ENCODE data around the gene EIF4G1. TPM values are rescaled to one million over a fixed set of nuclear protein-coding genes. Genes with fewer than 3 reads are reported as not detected.

The EIF4G1 gene
- total and polyA plus RNA-seq, 2 donors (not counting 3 experiments of a cell fraction or from before 2014, with no cell fraction given), result 355 to 532 TPM

DNA sequence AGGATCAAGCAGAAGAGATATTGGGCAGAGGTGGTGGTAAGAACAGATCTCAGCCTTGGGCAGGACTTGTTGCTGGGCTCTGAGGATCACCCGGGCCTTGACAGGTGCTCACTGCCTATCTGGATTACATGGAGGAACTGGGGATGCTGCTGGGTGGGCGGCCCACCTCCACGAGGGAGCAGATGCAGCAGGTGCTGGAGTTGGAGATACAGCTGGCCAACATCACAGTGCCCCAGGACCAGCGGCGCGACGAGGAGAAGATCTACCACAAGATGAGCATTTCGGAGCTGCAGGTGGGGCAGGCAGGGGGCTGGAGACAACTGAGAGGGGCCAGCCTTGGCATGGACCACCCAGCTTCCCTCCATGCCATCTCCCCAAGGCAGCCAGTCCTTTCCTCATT lies 30.7 kb upstream of the EIF4G1 start:
- Histone ChIP-seq H2AFZ (ENCODE audit: low read depth, low read length) (no peak overlapping the region), H3K27me3 (ENCODE audit: control insufficient read depth in 2 of 2, insufficient read depth in 2 of 2, low read length in 2 of 2) (peaks cover 4 to 6% of the 10 kb centered on the region in 2 experiments), H3K9me1 (replicated peaks; ENCODE audit: control insufficient read depth, extremely low read depth, insufficient read depth, low read length) (no peaks in the 10 kb centered on the region), H4K20me1 (replicated peaks; ENCODE audit: control insufficient read depth, extremely low read depth, insufficient read depth, low read length) (no peaks in the 10 kb centered on the region), H3K79me2 (ENCODE audit: control insufficient read depth, insufficient read depth, low read length) (no peaks in the 10 kb centered on the region), H3K4me3 (replicated peaks in 1 of 3; ENCODE audit: insufficient read depth in 1 of 3, low read depth in 1 of 3, low read length in 3 of 3) (no peak overlapping the region), H3K36me3 (ENCODE audit: control insufficient read depth in 2 of 2, extremely low read depth in 1 of 2, insufficient read depth in 2 of 2, low read length in 2 of 2) (no peaks in the 10 kb centered on the region), H3K9ac (replicated peaks; ENCODE audit: extremely low read depth, insufficient read depth, low read length) (no peak overlapping the region), H3K9me3 (replicated peaks; ENCODE audit: control insufficient read depth, insufficient read depth, low read length) (no peaks in the 10 kb centered on the region), H3K4me2 (ENCODE audit: insufficient read depth, low read length) (no peak overlapping the region), H3K27ac (ENCODE audit: insufficient read depth, low read depth, low read length) (no peak overlapping the region), H3K4me1 (ENCODE audit: control insufficient read depth, extremely low read depth, insufficient read depth, low read length) (no peaks in the 10 kb centered on the region)
- ChIA-PET CTCF (interaction anchor here (1.1 to 5.7 kb wide), 3 partner anchors 139 to 387 kb away, joined by 5 to 41 read pairs (median 11); no protein-coding TSS in a partner anchor), POLR2A (no interaction called here)
- TF ChIP-seq GATA2 (IDR thresholded peaks at IDR 0.05; ENCODE audit: insufficient read depth, insufficient read length, low read depth, low read length) (no peak), JUN (IDR thresholded peaks at IDR 0.05; ENCODE audit: borderline replicate concordance, insufficient read depth, insufficient read length, low read depth) (no peak), MYC (IDR thresholded peaks at IDR 0.05; ENCODE audit: low read depth, low read length) (no peak), EZH2 (IDR thresholded peaks at IDR 0.05; ENCODE audit: borderline replicate concordance, low read depth, low read length, severe bottlenecking) (no peak), MAX (IDR thresholded peaks at IDR 0.05; ENCODE audit: insufficient read depth, insufficient read length) (no peak), POLR2AphosphoS5 (IDR thresholded peaks at IDR 0.05; ENCODE audit: insufficient read depth, low read depth, low read length) (no peak), FOS (IDR thresholded peaks at IDR 0.05; ENCODE audit: borderline replicate concordance, insufficient read depth, low read length) (no peak), POLR2A (IDR thresholded peaks at IDR 0.05; ENCODE audit: low read depth, low read length) (no peak)
- TF ChIP-seq, protein P1, sequence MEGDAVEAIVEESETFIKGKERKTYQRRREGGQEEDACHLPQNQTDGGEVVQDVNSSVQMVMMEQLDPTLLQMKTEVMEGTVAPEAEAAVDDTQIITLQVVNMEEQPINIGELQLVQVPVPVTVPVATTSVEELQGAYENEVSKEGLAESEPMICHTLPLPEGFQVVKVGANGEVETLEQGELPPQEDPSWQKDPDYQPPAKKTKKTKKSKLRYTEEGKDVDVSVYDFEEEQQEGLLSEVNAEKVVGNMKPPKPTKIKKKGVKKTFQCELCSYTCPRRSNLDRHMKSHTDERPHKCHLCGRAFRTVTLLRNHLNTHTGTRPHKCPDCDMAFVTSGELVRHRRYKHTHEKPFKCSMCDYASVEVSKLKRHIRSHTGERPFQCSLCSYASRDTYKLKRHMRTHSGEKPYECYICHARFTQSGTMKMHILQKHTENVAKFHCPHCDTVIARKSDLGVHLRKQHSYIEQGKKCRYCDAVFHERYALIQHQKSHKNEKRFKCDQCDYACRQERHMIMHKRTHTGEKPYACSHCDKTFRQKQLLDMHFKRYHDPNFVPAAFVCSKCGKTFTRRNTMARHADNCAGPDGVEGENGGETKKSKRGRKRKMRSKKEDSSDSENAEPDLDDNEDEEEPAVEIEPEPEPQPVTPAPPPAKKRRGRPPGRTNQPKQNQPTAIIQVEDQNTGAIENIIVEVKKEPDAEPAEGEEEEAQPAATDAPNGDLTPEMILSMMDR (IDR thresholded peaks at IDR 0.05; ENCODE audit: extremely low read depth in 1 of 2, insufficient read depth in 1 of 2, low read depth in 1 of 2, low read length in 2 of 2), result no peak
- BruUV-seq (replicated peaks), result no TSS peak
- intact Hi-C loops (cut with micrococcal nuclease) (loop anchor here (1.0 to 10.0 kb wide), 2 partner anchors 239 to 388 kb away; no protein-coding TSS in a partner anchor), dilution Hi-C loops (cut with MboI; ENCODE audit: extremely low pct_ligation_motif_present, low sequenced_read_pairs) (no loop called here)
- FAIRE-seq, result no peak
- no peak for DNase-seq (ENCODE audit: low read depth, low spot score)
